ENCODE results near the gene ZFAND3.

GRCh38 chr6:37821446-37821845 lies 1.9 kb downstream of the ZFAND3 start:
- TF ChIP-seq CTCF (IDR thresholded peaks at IDR 0.05) (no peak), POLR2A (IDR thresholded peaks at IDR 0.05) (no peak), POLR2AphosphoS5 (IDR thresholded peaks at IDR 0.05) (no peak)
